ENCODE results near the gene SPTLC2. TPM values are rescaled to one million over a fixed set of nuclear protein-coding genes. Genes with fewer than 3 reads are reported as not detected.

SPTLC2 gene
- total RNA-seq, 4 donors from 2014 or later: 21.6 to 35.5 (median 29.8) TPM

DNA sequence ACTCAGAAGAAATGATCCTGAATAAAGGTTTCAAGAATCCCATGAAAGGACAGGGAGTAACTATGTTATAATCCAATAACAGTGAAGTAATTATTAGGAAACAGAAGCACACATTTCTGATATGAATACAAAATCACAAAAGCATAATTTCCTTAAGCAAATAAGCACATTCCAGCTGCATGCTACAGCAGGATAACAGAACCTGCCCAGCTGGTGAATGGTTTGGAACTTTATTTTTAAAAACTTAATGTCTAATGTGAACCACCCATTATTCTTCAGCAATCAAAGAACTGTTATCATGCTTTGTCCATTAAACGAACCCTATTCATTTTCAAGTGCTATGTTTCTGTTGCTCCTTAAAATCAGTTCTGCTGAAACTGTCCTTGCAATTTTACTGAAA, 13.4 kb downstream of the SPTLC2 start:
- H3K27me3 ChIP-seq: no peaks in the 10 kb centered on the region
- H3K4me3 ChIP-seq: no peak overlapping the region
- no peaks in the 10 kb centered on the region for H3K9me3 ChIP-seq
- DNase-seq: no peak
- H3K4me1 ChIP-seq: peaks cover 0 to 63% (median 13%) of the 10 kb centered on the region in 4 donors
- no peak for TF ChIP-seq POLR2A (IDR thresholded peaks at IDR 0.05)
- no peak for TF ChIP-seq CTCF (IDR thresholded peaks at IDR 0.05)
- no peak overlapping the region for H3K27ac ChIP-seq
- H3K36me3 ChIP-seq: no peaks in the 10 kb centered on the region

GRCh38 chr14:77601846-77602619, 14.4 kb downstream of the SPTLC2 start:
- H3K27me3 ChIP-seq: no peaks in the 10 kb centered on the region
- peaks cover 0 to 55% (median 13%) of the 10 kb centered on the region in 4 donors for H3K4me1 ChIP-seq
- H3K4me3 ChIP-seq: no peak overlapping the region
- no peak for TF ChIP-seq CTCF (IDR thresholded peaks at IDR 0.05)
- TF ChIP-seq POLR2A (IDR thresholded peaks at IDR 0.05): no peak
- H3K9me3 ChIP-seq: no peaks in the 10 kb centered on the region
- DNase-seq: no peak
- H3K36me3 ChIP-seq: peaks cover 0 to 2% (median 0%) of the 10 kb centered on the region in 3 donors
- no peak overlapping the region for H3K27ac ChIP-seq

DNA sequence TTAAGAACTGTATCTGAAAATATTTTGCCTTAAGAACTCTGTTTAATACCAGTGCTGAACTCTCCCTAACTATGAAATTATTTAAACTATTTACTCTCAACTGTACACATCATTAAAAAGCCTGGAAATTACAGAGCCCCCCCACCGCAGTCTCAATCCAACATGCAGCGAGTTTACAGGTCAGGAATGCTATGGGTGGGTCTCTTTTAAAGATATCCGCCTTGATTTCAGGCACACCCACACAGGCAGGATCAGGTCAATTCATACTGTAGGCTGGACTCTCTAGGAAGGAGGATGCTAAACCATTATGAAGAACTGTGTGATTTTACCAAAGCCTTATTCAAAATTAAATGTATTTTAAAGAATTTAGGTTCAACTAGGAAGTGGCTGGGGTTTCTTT, 16.5 kb downstream of the SPTLC2 start:
- H3K4me3 ChIP-seq: no peak overlapping the region
- TF ChIP-seq POLR2A (IDR thresholded peaks at IDR 0.05) (no peak), CTCF (IDR thresholded peaks at IDR 0.05) (no peak)
- H3K36me3 ChIP-seq: peaks cover 0 to 24% (median 0%) of the 10 kb centered on the region in 3 donors
- peaks cover 0 to 40% (median 13%) of the 10 kb centered on the region in 4 donors for H3K4me1 ChIP-seq
- H3K9me3 ChIP-seq: no peaks in the 10 kb centered on the region
- DNase-seq: no peak
- no peaks in the 10 kb centered on the region for H3K27me3 ChIP-seq
- H3K27ac ChIP-seq: no peak overlapping the region

DNA sequence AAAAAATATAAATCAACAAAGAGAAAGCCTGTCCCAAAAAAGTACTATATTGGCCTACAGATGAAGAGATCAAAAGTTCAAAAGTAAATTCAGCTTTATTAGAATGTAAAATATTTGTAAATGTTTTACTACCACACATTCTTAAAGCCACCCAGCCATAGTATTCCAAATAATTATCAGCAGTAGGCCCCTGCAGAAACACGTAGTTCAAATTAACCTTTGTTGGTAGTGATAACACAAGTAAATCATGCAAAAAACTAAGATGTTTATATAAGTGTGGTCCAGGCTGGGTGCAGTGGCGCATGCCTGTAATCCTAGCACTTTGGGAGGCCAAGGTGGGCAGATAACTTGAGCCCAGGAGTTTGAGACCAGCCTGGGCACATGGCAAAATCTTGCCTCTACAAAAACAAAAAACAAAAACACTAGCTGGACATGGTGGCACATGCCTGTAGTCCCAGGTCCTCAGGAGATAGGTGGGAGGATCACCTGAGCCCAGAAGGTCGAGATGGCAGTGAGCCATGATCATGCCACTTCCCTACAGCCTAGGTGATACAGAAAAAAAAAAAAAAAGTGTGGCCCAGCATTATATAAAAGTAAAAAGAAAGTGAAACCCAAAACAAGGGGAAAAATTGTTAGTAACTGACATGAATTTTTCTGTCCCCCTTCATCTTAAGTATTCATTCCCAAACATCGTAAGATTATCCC, 17.9 kb downstream of the SPTLC2 start:
- peak in 2 of 3 donors; percentile 45 to 69 for DNase-seq
- Histone ChIP-seq H3K36me3 (peaks cover 0 to 29% (median 0%) of the 10 kb centered on the region in 3 donors), H3K4me3 (no peak overlapping the region), H3K4me1 (peaks cover 0 to 44% (median 15%) of the 10 kb centered on the region in 4 donors), H3K27me3 (no peaks in the 10 kb centered on the region), H3K27ac (peak overlapping the region in 3 of 4 donors; percentile 17 to 23 (median 19)), H3K9me3 (no peaks in the 10 kb centered on the region)
- TF ChIP-seq POLR2A (IDR thresholded peaks at IDR 0.05): no peak
- TF ChIP-seq CTCF (IDR thresholded peaks at IDR 0.05): no peak

DNA sequence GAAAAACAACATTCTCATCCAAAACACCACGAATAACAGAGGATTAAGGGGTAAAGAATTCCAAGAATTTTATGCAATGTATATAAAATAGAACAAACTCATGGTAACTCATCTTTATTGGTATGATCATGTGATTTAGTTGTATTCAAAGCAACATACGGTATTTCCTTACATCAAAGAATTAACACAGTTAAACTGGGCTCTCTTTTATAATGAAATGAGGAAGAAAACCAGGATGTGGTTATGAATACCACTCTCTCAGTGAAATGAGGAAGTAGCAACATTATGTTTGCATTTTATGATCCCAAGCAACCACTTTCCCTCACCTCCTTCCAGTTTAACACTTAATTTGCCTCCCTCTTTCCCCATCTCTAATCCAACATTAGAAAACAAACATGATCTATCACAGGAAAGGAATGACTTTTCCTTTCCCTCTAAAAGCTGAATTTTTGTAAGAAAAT, 22.9 kb downstream of the SPTLC2 start:
- Histone ChIP-seq H3K27me3 (no peaks in the 10 kb centered on the region), H3K4me3 (no peak overlapping the region), H3K36me3 (peaks cover 0 to 29% (median 0%) of the 10 kb centered on the region in 3 donors), H3K9me3 (no peaks in the 10 kb centered on the region), H3K27ac (peak overlapping the region; percentile 33 to 65 (median 46)), H3K4me1 (peaks cover 0 to 41% (median 11%) of the 10 kb centered on the region in 4 donors)
- no peak for TF ChIP-seq CTCF (IDR thresholded peaks at IDR 0.05)
- no peak for TF ChIP-seq POLR2A (IDR thresholded peaks at IDR 0.05)
- no peak for DNase-seq
